ENCODE results near the gene PRKCSH. TPM values are rescaled to one million over a fixed set of nuclear protein-coding genes. Genes with fewer than 3 reads are reported as not detected.

Gene PRKCSH
- total and polyA plus RNA-seq, 10 of the 15 experiments (the other 5 are each of a cell fraction or from before 2014, with no cell fraction given), result 1.1 to 280 (median 44.1) TPM

DNA sequence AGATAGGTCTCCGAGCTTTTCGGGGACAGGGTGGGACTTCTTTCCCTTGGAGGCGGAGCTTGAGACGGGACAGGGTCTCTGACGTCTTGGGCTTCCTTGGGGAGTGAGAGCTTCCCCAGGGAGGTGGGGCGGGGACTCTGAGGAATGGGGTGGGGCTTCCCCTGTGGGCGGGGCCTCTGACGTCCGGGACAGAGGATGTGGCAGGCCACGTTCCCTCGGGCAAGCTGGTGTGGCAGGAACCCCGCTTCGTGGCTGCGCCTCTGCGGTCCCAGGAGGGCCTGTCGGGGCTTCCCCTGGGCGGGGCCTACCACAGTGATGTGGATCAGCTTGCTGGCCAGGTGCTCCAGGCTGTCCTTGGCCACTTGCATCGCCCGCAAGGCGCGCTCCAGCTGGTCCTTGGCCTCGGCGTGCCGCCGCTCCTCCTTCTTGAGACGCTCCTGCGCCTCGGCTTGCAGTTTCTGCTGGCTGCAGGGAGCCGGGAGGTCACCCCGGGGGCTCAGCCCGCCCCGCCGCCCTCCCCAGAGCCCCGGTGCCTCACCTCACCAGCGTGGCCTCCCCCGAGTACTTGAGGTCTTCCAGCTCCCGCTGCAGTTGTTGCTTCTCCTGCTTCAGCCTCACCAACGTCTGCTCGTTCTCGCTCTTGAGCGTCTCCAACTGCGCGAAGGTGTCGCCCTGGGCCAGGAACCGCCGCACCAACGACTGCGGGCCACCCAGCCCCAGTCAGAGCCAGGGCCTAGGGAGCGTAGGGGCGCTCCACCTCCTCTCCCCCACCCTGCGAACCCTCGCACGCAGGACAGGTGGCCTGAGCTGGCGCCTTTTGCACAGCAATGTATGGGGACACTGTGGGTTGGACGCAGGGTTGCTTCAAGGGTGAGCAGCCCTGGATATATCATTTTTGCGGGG is 13.0 kb upstream of the PRKCSH start (continued):
- TF ChIP-seq BACH1 (IDR thresholded peaks at IDR 0.05; ENCODE audit: borderline replicate concordance) (no peak), ESRRA (IDR thresholded peaks at IDR 0.05; ENCODE audit: low read length) (no peak), JUND (IDR thresholded peaks at IDR 0.05; ENCODE audit: low read depth, low read length) (no peak), IKZF1 (conservative IDR thresholded peaks at IDR 0.05) (peak; percentile 50; the same call in 1 of the 2 replicates), TARDBP (IDR thresholded peaks at IDR 0.05; ENCODE audit: borderline replicate concordance) (no peak), STAT3 (IDR thresholded peaks at IDR 0.05; ENCODE audit: low read depth, low read length) (no peak), WRNIP1 (IDR thresholded peaks at IDR 0.05; ENCODE audit: borderline replicate concordance, low read depth, low read length) (no peak), CBX3 (IDR thresholded peaks at IDR 0.05; ENCODE audit: borderline replicate concordance, low read depth) (no peak), NRF1 (conservative IDR thresholded peaks at IDR 0.05; ENCODE audit: low read depth, low read length) (no peak), TCF7 (IDR thresholded peaks at IDR 0.05; ENCODE audit: borderline replicate concordance) (no peak), TCF12 (IDR thresholded peaks at IDR 0.05; ENCODE audit: low read depth, low read length) (peak; percentile 70; the same call in 1 of the 2 replicates), YBX1 (IDR thresholded peaks at IDR 0.05) (no peak), MEF2A (IDR thresholded peaks at IDR 0.05; ENCODE audit: insufficient read depth, low read depth, low read length) (no peak), BRCA1 (IDR thresholded peaks at IDR 0.05; ENCODE audit: low read depth, low read length) (no peak), EED (IDR thresholded peaks at IDR 0.05; ENCODE audit: low read depth) (no peak; the same call in 1 of the 2 replicates), EP300 (IDR thresholded peaks at IDR 0.05; ENCODE audit: borderline replicate concordance in 1 of 2, control insufficient read depth in 1 of 2, low read depth in 2 of 2, low read length in 2 of 2) (0 out of 4 replicates have a peak, but pooled peaks of 1 of the 2 experiments have one; percentile 7), TCF3 (IDR thresholded peaks at IDR 0.05; ENCODE audit: borderline replicate concordance, insufficient read depth, low read depth, low read length) (peak; percentile 71), ZZZ3 (IDR thresholded peaks at IDR 0.05; ENCODE audit: control insufficient read depth, insufficient read length, low read depth) (no peak)
- TF ChIP-seq, protein P1, sequence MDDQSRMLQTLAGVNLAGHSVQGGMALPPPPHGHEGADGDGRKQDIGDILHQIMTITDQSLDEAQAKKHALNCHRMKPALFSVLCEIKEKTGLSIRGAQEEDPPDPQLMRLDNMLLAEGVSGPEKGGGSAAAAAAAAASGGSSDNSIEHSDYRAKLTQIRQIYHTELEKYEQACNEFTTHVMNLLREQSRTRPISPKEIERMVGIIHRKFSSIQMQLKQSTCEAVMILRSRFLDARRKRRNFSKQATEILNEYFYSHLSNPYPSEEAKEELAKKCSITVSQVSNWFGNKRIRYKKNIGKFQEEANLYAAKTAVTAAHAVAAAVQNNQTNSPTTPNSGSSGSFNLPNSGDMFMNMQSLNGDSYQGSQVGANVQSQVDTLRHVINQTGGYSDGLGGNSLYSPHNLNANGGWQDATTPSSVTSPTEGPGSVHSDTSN (IDR thresholded peaks at IDR 0.05; ENCODE audit: insufficient replicate concordance, low read depth, low read length), result no peak
- TF ChIP-seq, protein P2, sequence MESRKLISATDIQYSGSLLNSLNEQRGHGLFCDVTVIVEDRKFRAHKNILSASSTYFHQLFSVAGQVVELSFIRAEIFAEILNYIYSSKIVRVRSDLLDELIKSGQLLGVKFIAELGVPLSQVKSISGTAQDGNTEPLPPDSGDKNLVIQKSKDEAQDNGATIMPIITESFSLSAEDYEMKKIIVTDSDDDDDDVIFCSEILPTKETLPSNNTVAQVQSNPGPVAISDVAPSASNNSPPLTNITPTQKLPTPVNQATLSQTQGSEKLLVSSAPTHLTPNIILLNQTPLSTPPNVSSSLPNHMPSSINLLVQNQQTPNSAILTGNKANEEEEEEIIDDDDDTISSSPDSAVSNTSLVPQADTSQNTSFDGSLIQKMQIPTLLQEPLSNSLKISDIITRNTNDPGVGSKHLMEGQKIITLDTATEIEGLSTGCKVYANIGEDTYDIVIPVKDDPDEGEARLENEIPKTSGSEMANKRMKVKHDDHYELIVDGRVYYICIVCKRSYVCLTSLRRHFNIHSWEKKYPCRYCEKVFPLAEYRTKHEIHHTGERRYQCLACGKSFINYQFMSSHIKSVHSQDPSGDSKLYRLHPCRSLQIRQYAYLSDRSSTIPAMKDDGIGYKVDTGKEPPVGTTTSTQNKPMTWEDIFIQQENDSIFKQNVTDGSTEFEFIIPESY (IDR thresholded peaks at IDR 0.05), result no peak
- TF ChIP-seq, protein P3, sequence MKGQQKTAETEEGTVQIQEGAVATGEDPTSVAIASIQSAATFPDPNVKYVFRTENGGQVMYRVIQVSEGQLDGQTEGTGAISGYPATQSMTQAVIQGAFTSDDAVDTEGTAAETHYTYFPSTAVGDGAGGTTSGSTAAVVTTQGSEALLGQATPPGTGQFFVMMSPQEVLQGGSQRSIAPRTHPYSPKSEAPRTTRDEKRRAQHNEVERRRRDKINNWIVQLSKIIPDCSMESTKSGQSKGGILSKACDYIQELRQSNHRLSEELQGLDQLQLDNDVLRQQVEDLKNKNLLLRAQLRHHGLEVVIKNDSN (IDR thresholded peaks at IDR 0.05; ENCODE audit: borderline replicate concordance, extremely low read length, insufficient read depth, low read depth, low read length), result no peak
- TF ChIP-seq, protein P4, sequence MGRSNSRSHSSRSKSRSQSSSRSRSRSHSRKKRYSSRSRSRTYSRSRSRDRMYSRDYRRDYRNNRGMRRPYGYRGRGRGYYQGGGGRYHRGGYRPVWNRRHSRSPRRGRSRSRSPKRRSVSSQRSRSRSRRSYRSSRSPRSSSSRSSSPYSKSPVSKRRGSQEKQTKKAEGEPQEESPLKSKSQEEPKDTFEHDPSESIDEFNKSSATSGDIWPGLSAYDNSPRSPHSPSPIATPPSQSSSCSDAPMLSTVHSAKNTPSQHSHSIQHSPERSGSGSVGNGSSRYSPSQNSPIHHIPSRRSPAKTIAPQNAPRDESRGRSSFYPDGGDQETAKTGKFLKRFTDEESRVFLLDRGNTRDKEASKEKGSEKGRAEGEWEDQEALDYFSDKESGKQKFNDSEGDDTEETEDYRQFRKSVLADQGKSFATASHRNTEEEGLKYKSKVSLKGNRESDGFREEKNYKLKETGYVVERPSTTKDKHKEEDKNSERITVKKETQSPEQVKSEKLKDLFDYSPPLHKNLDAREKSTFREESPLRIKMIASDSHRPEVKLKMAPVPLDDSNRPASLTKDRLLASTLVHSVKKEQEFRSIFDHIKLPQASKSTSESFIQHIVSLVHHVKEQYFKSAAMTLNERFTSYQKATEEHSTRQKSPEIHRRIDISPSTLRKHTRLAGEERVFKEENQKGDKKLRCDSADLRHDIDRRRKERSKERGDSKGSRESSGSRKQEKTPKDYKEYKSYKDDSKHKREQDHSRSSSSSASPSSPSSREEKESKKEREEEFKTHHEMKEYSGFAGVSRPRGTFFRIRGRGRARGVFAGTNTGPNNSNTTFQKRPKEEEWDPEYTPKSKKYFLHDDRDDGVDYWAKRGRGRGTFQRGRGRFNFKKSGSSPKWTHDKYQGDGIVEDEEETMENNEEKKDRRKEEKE (IDR thresholded peaks at IDR 0.05), result no peak

All from GM12878 (cell line).